Activated CD4-positive, alpha-beta T cell treated with anti-CD3 and anti-CD28 coated beads, Interleukin-2, Interleukin-6, amounts not matched to agents 100 ng/mL and 50 ng/mL, durations not matched to agents 16 hours and 8 hours (primary cell): ENCODE results near the gene C7orf25.
"Not testable (repeated sequence)": the region's sequence is repeated elsewhere in the genome, so short reads cannot be mapped to it uniquely, and the experiment has no call there.

ENCODE experiments used
- DNase-seq: peaks from one replicate; pipeline ENCODE4 v3.0.0-alpha.2; 2020

Gene C7orf25

GRCh38 chr7:42928754-42929153, 16.9 kb upstream of the C7orf25 start:
- no peak for DNase-seq

DNA sequence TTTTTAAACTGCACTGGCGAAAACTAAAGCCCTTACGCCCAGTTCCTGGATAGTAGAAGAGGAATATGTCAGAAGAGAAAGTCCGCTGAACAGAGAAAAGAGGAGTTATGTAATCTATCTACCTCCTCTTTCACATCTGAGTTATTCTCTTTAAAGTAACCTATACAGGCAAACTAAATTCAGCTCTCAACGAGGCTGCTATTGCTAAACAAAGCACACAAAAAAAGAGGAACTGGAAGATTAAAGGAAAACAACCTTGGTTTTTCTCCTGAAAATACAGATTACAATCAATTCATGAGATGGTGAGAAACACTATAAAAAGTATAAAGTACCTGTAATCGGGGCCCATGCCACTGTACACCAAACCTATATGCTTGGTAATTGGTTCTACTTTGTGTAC, 14.3 kb upstream of the C7orf25 start:
- DNase-seq, result no peak

DNA sequence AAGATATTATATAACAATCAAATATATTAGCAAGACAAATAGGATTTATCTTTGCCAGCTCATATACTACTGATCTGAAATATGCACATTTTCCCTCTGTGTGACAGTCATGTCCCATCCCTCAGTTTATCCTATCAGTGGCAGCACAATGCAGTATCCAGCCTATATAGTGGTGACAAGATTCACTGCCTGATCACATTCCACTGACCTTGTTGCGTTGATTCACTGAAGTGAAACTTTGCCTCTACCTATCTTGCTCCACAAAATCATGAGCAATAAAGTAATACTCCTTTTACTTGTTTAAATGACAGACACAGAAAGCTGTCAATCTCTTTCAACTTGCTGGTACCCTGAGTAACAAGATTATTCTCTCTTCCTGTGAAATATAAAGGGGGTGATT, 13.8 kb upstream of the C7orf25 start:
- DNase-seq, result no peak

DNA sequence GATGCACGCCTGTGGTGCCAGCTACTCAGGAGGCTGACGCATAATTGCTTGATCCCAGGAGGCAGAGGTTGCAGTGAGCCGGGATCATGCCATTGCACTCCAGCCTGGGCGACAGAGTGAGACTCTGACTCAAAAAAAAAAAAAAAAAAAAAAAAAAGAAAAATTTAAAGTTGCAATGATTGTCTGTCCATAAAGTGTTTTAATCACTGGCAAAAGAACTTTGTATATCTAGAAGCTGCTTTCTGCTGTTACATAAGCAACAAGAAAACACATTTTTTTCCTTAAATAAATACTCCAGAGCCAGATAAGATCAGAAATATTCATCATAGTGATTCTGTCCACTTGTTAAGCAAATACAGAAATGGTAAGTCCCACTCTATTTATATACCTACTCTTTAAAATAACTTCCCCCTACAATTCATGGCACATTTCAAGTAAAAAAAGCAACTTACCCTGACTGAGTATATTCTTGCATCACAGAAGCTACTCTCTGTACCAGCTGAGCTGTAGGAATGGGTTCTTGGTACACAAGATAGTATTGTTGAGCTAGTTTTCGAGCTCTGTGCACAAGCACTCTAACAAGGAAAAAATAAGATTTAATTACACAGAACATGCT, 12.5 kb upstream of the C7orf25 start:
- no peak for DNase-seq

GRCh38 chr7:42922017-42922753, 10.3 kb upstream of the C7orf25 start:
- DNase-seq, result no peak

DNA sequence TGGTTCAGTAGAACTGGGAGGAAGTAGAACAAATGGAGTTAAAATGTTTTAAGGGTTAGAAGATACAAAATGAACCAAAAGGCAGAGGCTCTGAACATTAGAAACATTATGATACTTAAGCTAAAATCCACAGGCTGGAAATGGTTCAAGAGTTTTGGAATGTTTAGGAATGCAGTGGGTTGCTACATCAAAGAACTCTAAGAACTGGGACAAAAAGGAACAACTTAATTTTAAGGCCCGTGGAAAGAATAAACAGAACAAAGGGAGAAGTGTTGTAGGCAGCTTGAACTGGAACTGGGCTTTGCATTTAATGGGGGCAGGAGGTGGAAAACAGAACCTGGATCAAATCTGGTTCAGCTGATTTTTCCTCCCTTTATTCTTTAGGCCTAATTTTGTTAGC, 3.5 kb upstream of the C7orf25 start:
- DNase-seq, result no peak

- DNase-seq, result no peak
Observed at GRCh38 chr7:42914421-42915045, 2.7 kb upstream of the C7orf25 start.

DNA sequence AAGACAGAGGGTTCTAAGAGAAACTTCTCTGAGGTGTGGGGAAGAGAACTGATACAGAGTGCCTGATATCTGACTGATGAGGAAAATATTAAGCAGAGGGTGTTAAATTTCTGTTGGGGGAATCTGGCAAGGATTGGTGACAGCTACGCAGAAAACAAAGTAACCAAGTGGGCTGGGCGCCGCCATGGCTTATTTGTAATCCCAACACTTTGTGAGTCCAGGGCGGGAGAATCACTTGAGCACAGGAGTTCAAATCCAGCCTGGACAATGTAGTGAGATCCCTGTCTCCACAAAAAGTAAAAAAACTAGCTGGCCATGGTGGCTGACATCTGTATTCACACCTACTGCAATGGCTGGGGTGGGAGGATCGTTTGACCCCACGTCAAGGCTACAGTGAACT, 2.1 kb upstream of the C7orf25 start:
- DNase-seq, result no peak

DNA sequence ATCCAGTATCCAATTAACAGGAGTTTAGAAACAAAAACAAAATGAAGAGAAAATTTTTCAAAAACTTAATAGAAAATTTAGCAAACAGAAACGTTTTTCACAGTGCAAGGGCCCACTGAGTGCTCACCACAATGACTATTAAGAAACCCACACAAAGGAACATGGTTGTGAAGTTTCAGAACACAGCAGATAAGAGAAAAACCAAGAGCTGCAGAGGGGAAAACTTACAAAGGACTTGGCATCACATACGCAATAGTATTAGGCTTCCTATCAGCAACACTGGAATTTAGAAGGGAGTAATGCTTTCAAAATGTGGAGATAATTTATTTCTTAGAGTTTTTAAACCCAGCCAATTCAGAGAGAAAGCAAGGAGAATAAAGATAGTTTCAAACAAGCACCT, 1.7 kb upstream of the C7orf25 start:
- no peak for DNase-seq

- no peak for DNase-seq
Observed at GRCh38 chr7:42910306-42910705, 1.6 kb downstream of the C7orf25 start.

GRCh38 chr7:42907316-42907715, 4.6 kb downstream of the C7orf25 start:
- no peak for DNase-seq

- DNase-seq, result no peak
Observed at GRCh38 chr7:42906181-42906580, 5.7 kb downstream of the C7orf25 start.

DNA sequence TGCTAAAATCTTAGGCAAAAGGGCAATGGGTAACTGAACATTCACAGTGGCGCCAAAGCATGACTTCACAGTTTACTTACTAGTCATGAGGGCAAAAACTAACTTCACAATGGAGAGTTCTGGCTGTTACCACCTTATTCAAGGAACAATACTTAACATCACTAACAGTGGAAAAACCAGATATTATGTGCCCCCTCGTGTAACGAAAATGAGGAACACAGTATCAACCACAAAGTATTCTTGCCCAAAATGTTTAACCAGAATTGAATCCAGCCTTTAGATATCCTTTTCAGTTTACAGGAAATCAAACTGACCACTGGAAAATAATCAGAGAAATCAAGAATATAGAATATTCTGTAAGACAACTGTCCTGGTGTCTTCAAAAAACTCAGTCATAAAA, 9.5 kb downstream of the C7orf25 start:
- no peak for DNase-seq

DNA sequence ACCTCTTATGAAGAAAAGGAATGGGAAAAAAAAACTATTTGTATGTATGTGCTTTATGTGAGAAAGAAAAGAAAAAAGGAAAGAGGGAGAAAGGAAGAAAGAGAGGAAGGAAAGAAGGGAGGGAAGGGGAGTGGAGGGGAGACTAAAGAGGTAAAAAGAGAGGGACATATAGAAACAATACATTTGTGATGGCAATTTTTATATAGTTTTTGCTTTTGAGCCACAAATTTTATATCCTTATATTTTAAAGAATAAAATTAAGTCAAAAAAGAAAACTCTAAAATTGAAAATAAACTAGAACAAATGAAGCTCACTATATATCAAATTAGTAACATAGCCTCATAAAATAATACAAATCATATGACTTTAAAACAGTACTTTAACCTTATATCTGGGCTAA, 11.0 kb downstream of the C7orf25 start:
- no peak for DNase-seq

GRCh38 chr7:42893346-42894240, 18.3 kb downstream of the C7orf25 start:
- DNase-seq, result no peak

- no peak for DNase-seq
Observed at GRCh38 chr7:42886893-42887505, 24.9 kb downstream of the C7orf25 start.

DNA sequence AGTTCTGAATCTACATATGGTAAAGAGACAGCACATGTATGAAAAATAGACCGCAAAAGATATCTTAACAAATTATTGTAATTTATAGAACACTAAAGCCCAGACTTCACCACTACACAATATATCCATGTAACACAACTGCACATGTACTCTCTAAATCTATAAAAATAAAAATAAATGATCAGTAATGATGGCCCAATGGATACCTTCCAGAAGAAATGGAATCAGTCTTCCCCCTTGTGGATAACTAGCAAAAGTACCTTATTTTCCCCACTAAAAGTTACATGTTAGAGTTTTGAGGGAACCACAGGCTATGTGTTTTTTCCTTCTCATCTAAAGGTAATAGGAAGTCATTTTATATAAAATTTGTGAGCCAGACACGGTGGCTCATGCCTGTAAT, 25.7 kb downstream of the C7orf25 start:
- DNase-seq, result no peak

GRCh38 chr7:42885183-42885582, 26.7 kb downstream of the C7orf25 start:
- DNase-seq, result not testable (repeated sequence)

DNA sequence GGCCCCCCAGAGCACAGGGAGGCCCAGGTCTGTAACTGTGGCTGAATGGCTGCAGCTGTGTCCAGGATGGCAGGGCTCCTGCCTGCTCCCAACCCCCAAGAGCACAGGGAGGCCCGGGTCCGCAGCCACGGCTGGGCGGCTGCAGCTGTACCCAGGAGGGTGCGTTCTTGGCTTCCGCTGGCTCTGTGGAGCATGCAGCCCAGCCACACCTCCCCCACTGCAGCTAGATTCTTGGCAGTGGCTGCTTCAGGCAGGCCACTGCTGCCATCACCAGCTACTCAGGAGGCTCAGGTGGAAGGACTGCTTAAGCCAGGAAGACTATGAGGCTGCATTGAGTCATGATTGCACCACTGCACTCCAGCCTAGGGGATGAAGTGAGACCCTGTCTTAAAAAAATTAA, 27.9 kb downstream of the C7orf25 start:
- DNase-seq, result no peak

DNA sequence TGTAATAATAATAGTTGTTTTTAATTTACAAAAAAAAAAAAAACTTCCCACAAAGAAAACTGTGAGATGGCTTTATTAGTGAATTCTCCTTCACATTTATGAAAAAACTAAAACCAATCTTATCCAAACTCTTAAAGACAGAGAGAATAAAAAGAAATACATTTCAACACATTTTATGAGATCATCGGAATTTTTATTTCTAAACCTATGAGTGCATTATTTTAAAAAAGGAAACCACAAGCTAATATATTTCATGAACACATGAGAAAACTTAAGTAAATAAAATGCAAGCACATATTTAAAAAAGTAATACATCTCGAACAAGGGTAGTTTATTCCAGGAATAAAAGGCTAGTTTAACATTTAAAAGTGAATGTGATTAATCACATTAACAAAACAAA, 31.5 kb downstream of the C7orf25 start:
- no peak for DNase-seq

- no peak for DNase-seq
Observed at GRCh38 chr7:42878303-42878702, 33.6 kb downstream of the C7orf25 start.

GRCh38 chr7:42877862-42878261, 34.0 kb downstream of the C7orf25 start:
- no peak for DNase-seq
